ENCODE data around the gene FAM89A. TPM values are rescaled to one million over a fixed set of nuclear protein-coding genes. Genes with fewer than 3 reads are reported as not detected.

The FAM89A gene
- total and polyA plus RNA-seq, 9 of the 15 experiments (the other 6 are each of a cell fraction or from before 2014, with no cell fraction given), result 8.7 to 66.2 (median 43.3) TPM

GRCh38 chr1:231079163-231079562 lies 39.1 kb upstream of the FAM89A start:
- Histone ChIP-seq H4K20me1 (replicated peaks; ENCODE audit: control insufficient read depth, insufficient read depth, low read length) (no peaks in the 10 kb centered on the region), H3K4me2 (ENCODE audit: insufficient read depth, low read length) (no peak overlapping the region), H3K9ac (ENCODE audit: insufficient read depth in 1 of 2, low read depth in 2 of 2, low read length in 2 of 2) (no peak overlapping the region), H3K4me1 (replicated peaks in 1 of 2; ENCODE audit: control insufficient read depth in 2 of 2, insufficient read depth in 2 of 2, low read length in 2 of 2) (0 out of 5 replicates have a peak, but pooled peaks cover 0 to 4% of the 10 kb centered on the region in 2 experiments), H3K27ac (ENCODE audit: extremely low read depth, low read depth, low read length) (no peak overlapping the region), H3K36me3 (ENCODE audit: control insufficient read depth, insufficient read depth, low read length) (no peaks in the 10 kb centered on the region), H3K4me3 (no peak overlapping the region), H2AFZ (ENCODE audit: low read depth, low read length) (0 out of 2 replicates have a peak overlapping the region, but pooled peaks have one; percentile 14), H3K9me3 (replicated peaks; ENCODE audit: control insufficient read depth, insufficient read depth, low read depth, low read length) (no peaks in the 10 kb centered on the region; the same call in 1 of the 2 replicates), H3K9me1 (ENCODE audit: control insufficient read depth, insufficient read depth, low read length) (no peaks in the 10 kb centered on the region), H3K79me2 (ENCODE audit: control insufficient read depth, insufficient read depth, low read length) (no peaks in the 10 kb centered on the region), H3K27me3 (ENCODE audit: control insufficient read depth in 2 of 2, insufficient read depth in 2 of 2, low read length in 2 of 2) (no peaks in the 10 kb centered on the region; a peak in 1 of 5 replicates)
- 12% methylated on average over 4 of the region's 4 CpGs for WGBS (ENCODE audit: insufficient coverage, low coverage, missing lambda C conversion rate)
- ChIA-PET CTCF (ENCODE audit: low intra/inter-chr PET ratio) (interaction anchor here (0.9 to 1.2 kb wide), 2 partner anchors 63 to 161 kb away, joined by 3 read pairs; no protein-coding TSS in a partner anchor), POLR2A (no interaction called here)
- FAIRE-seq, result no peak
- no TSS peak for BruUV-seq (replicated peaks)
- no peak for DNase-seq (ENCODE audit: extremely low read depth in 1 of 4, low spot score in 3 of 4)
- ATAC-seq, result peak; percentile 89
- in situ Hi-C loops (cut with MboI) (no loop called here), intact Hi-C loops (cut with micrococcal nuclease) (loop anchor here (2.0 kb wide), 2 partner anchors 42 to 280 kb away; no protein-coding TSS in a partner anchor)
- no peak for TF ChIP-seq SIN3B (IDR thresholded peaks at IDR 0.05; ENCODE audit: low read depth)
- no peak for TF ChIP-seq ZNF445 (CRISPR knock-in tag; IDR thresholded peaks at IDR 0.05; ENCODE audit: low read depth)
- TF ChIP-seq NFE2L1 (tag; IDR thresholded peaks at IDR 0.05; ENCODE audit: borderline replicate concordance, low read depth), result no peak
- TF ChIP-seq, protein P1, sequence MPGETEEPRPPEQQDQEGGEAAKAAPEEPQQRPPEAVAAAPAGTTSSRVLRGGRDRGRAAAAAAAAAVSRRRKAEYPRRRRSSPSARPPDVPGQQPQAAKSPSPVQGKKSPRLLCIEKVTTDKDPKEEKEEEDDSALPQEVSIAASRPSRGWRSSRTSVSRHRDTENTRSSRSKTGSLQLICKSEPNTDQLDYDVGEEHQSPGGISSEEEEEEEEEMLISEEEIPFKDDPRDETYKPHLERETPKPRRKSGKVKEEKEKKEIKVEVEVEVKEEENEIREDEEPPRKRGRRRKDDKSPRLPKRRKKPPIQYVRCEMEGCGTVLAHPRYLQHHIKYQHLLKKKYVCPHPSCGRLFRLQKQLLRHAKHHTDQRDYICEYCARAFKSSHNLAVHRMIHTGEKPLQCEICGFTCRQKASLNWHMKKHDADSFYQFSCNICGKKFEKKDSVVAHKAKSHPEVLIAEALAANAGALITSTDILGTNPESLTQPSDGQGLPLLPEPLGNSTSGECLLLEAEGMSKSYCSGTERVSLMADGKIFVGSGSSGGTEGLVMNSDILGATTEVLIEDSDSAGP (CRISPR knock-in tag; IDR thresholded peaks at IDR 0.05), result no peak
- TF ChIP-seq CTCF (IDR thresholded peaks at IDR 0.05 in 2 of 3, conservative IDR thresholded peaks at IDR 0.05 in 1 of 3; ENCODE audit: insufficient read depth in 2 of 3, low read depth in 1 of 3, low read length in 3 of 3), result peak; percentile 12 to 49 (median 29); a peak in 2 of 6 replicates
- peak; percentile 72; the same call in 1 of the 2 replicates for TF ChIP-seq REST (IDR thresholded peaks at IDR 0.05; ENCODE audit: borderline replicate concordance)
- TF ChIP-seq REST (CRISPR knock-in tag; IDR thresholded peaks at IDR 0.05; ENCODE audit: low read depth), result no peak
- no peak for TF ChIP-seq HMGN3 (IDR thresholded peaks at IDR 0.05; ENCODE audit: borderline replicate concordance, extremely low read depth, insufficient read length, low read depth, low read length)
- no peak for TF ChIP-seq PTBP1 (IDR thresholded peaks at IDR 0.05; ENCODE audit: low read depth, low read length)
- TF ChIP-seq ZNF175 (CRISPR knock-in tag; IDR thresholded peaks at IDR 0.05; ENCODE audit: low read depth), result no peak

Data from K562 (cell line).